ENCODE data around the gene ANKRD28. TPM values are rescaled to one million over a fixed set of nuclear protein-coding genes. Genes with fewer than 3 reads are reported as not detected.

ANKRD28 gene
- total RNA-seq, 2 donors from 2014 or later = 18.4 to 35.8 TPM

- H3K4me3 ChIP-seq = no peak overlapping the region
- H3K27me3 ChIP-seq (replicated peaks; ENCODE audit: insufficient read depth) = no peaks in the 10 kb centered on the region
- no peaks in the 10 kb centered on the region for H3K4me1 ChIP-seq (replicated peaks)
- no peak overlapping the region for H3K27ac ChIP-seq
- H3K36me3 ChIP-seq = no peaks in the 10 kb centered on the region
- no peaks in the 10 kb centered on the region for H3K9me3 ChIP-seq
- intact Hi-C loops (cut with DNase I) = loop anchor here (1.0 to 10.0 kb wide), 2 partner anchors 182 to 233 kb away; no protein-coding TSS in a partner anchor
- 79% methylated on average over 1 of the region's 1 CpG for WGBS
- no peak for TF ChIP-seq POLR2AphosphoS5 (IDR thresholded peaks at IDR 0.05)
- no peak for TF ChIP-seq POLR2A (IDR thresholded peaks at IDR 0.05)
- peak in 3 of 4 experiments; percentile 50 to 68 (median 65) for TF ChIP-seq CTCF (IDR thresholded peaks at IDR 0.05)
- no peak for DNase-seq (ENCODE audit: low spot score)
Measured at GRCh38 chr3:15812183-15812582, 14.4 kb upstream of the ANKRD28 start.

GRCh38 chr3:15810702-15811101, 12.9 kb upstream of the ANKRD28 start:
- DNase-seq (ENCODE audit: low spot score) = no peak
- no peaks in the 10 kb centered on the region for H3K9me3 ChIP-seq
- H3K4me3 ChIP-seq = no peak overlapping the region
- H3K36me3 ChIP-seq = no peaks in the 10 kb centered on the region
- H3K27ac ChIP-seq = no peak overlapping the region
- intact Hi-C loops (cut with DNase I) = loop anchor here (10.0 kb wide), 1 partner anchor 234 kb away; no protein-coding TSS in a partner anchor
- H3K4me1 ChIP-seq (replicated peaks) = no peaks in the 10 kb centered on the region
- H3K27me3 ChIP-seq (replicated peaks; ENCODE audit: insufficient read depth) = no peaks in the 10 kb centered on the region
- no peak for TF ChIP-seq CTCF (IDR thresholded peaks at IDR 0.05)
- TF ChIP-seq POLR2A (IDR thresholded peaks at IDR 0.05) = no peak
- no peak for TF ChIP-seq POLR2AphosphoS5 (IDR thresholded peaks at IDR 0.05)

GRCh38 chr3:15809313-15809712, 11.5 kb upstream of the ANKRD28 start:
- 83% methylated on average over 2 of the region's 2 CpGs for WGBS
- intact Hi-C loops (cut with DNase I) = no loop called here
- no peaks in the 10 kb centered on the region for H3K4me1 ChIP-seq (replicated peaks)
- no peak for DNase-seq (ENCODE audit: low spot score)
- H3K9me3 ChIP-seq = no peaks in the 10 kb centered on the region
- H3K36me3 ChIP-seq = no peaks in the 10 kb centered on the region
- H3K27me3 ChIP-seq (replicated peaks; ENCODE audit: insufficient read depth) = no peaks in the 10 kb centered on the region
- no peak overlapping the region for H3K4me3 ChIP-seq
- no peak for TF ChIP-seq CTCF (IDR thresholded peaks at IDR 0.05)
- no peak for TF ChIP-seq POLR2A (IDR thresholded peaks at IDR 0.05)
- no peak for TF ChIP-seq POLR2AphosphoS5 (IDR thresholded peaks at IDR 0.05)
- no peak overlapping the region for H3K27ac ChIP-seq

DNA sequence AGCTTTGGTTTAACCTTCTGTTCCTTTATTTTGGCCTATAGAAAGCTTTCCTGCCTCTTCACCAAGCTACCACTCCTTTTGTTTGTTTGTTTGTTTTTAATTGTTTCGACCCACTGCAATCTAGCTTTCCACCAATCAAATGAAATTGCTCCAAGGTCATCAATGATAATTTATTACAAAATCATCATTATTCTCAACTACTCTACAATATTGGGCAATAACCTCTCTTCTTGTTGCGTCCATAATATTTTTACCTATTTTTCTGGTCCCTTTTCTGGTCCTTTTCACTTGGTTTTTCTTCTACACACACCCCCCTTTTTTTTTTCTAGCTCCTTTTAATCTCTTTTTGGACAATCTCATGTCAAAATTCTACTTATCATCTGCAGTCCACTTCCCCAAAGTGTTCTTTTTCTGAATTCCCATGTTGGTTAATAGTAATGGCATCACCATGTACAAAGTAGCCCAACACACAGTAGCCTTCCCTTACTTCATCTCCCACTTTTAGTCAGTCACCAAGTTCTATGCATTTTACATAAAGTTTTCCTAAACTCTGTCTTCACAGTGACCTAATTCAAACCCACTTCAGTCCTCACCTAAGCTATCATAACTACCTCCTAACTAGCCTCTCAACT, 11.0 kb upstream of the ANKRD28 start:
- intact Hi-C loops (cut with DNase I) = no loop called here
- Histone ChIP-seq H3K4me3 (no peak overlapping the region), H3K9me3 (no peaks in the 10 kb centered on the region), H3K27me3 (replicated peaks; ENCODE audit: insufficient read depth) (no peaks in the 10 kb centered on the region), H3K27ac (no peak overlapping the region), H3K36me3 (no peaks in the 10 kb centered on the region), H3K4me1 (replicated peaks) (no peaks in the 10 kb centered on the region)
- 98% methylated on average over 2 of the region's 2 CpGs for WGBS
- TF ChIP-seq POLR2AphosphoS5 (IDR thresholded peaks at IDR 0.05) = no peak
- no peak for TF ChIP-seq CTCF (IDR thresholded peaks at IDR 0.05)
- DNase-seq (ENCODE audit: low spot score) = no peak

DNA sequence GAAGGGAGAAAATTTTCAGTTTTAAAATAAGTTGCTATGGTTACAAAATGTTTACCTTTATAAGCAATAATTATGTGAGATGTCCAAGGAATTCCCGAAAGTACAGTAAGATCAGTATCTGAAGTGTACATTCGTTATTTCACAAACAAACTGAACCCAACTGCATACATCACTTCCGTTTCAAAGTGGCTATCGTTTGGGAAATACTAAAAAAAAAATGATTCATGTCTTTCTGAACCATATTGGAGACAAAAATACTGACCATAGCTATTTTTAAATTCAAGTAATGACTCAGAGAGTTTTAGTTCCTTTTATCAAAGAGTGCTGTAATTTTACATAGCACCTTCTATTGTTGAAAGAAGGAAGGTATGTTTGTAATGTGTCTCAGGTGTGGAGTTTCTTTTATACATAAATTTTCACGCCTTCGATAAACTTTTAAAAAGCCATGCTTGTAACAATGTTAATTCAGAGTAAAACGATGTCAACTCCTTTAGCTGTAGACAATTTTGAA, 8.0 kb upstream of the ANKRD28 start:
- Histone ChIP-seq H3K36me3 (no peaks in the 10 kb centered on the region), H3K9me3 (no peaks in the 10 kb centered on the region), H3K4me1 (replicated peaks) (no peaks in the 10 kb centered on the region), H3K27me3 (replicated peaks; ENCODE audit: insufficient read depth) (no peaks in the 10 kb centered on the region), H3K27ac (no peak overlapping the region), H3K4me3 (no peak overlapping the region)
- 44% methylated on average over 7 of the region's 7 CpGs for WGBS
- DNase-seq (ENCODE audit: low spot score) = no peak
- TF ChIP-seq CTCF (IDR thresholded peaks at IDR 0.05) (no peak), POLR2AphosphoS5 (IDR thresholded peaks at IDR 0.05) (no peak), POLR2A (IDR thresholded peaks at IDR 0.05) (no peak)
- intact Hi-C loops (cut with DNase I) = no loop called here

All from prostate gland (tissue), 2 donors.